PC-9 (cell line): ENCODE results near the gene STOML1. TPM values are rescaled to one million over a fixed set of nuclear protein-coding genes. Genes with fewer than 3 reads are reported as not detected.
"Not testable (repeated sequence)": the region's sequence is repeated elsewhere in the genome, so short reads cannot be mapped to it uniquely, and the experiment has no call there.

Experiments used
- BruUV-seq: library from RNA; stranded (reverse); fragments of 400-500 nt; replicated peaks from 2 replicates; lab custom pipeline; 2021; lab: Mats Ljungman, UMichigan
- CTCF ChIA-PET: fragments of 300-600 bp; sonication (Branson Sonifier 250); formaldehyde crosslinking; loops from one replicate; lab custom pipeline; 2022; ENCODE audit warnings: antibody characterized with exemption; lab: Charles Lee
- POLR2A ChIA-PET: fragments of 300-600 bp; sonication (Branson Sonifier 250); formaldehyde crosslinking; loops from one replicate; lab custom pipeline; 2022; ENCODE audit warnings: antibody characterized with exemption; ENCODE audit not compliant: unreplicated experiment; lab: Charles Lee
- DNase-seq, 2 experiments: peaks; one replicate each; pipeline versions ENCODE4 v3.0.0 to v3.0.0-alpha.2; 2015 to 2022; ENCODE audit warnings: mixed read lengths in 1 of 2
- H2AFZ ChIP-seq: fragments of 200-600 bp; sonication (generic); 2 replicates; pipeline ENCODE4 v1.8.1; 2017; ENCODE audit warnings: antibody characterized with exemption
- H3F3A ChIP-seq: fragments of 200-600 bp; sonication (generic); 2 replicates; pipeline ENCODE4 v1.8.1; 2017; ENCODE audit warnings: antibody characterized with exemption, mild to moderate bottlenecking, low read depth; ENCODE audit not compliant: insufficient read depth
- H3K27ac ChIP-seq: fragments of 200-600 bp; sonication (generic); 2 replicates; pipeline ENCODE4 v1.6.1; 2016; ENCODE audit warnings: mixed run types
- H3K27me3 ChIP-seq: fragments of 200-600 bp; sonication (generic); 2 replicates; pipeline ENCODE4 v1.6.1; 2016; ENCODE audit warnings: low read depth, mixed run types; ENCODE audit not compliant: insufficient read depth
- H3K36me3 ChIP-seq: fragments of 200-600 bp; sonication (generic); 2 replicates; pipeline ENCODE4 v1.6.1; 2016; ENCODE audit warnings: low read depth, mixed run types
- H3K4me1 ChIP-seq: fragments of 200-600 bp; sonication (generic); replicated peaks from 2 replicates; pipeline ENCODE4 v1.6.1; 2016; ENCODE audit warnings: mixed run types; ENCODE audit not compliant: insufficient read depth
- H3K4me2 ChIP-seq: fragments of 200-600 bp; sonication (generic); 2 replicates; pipeline ENCODE4 v1.6.1; 2017; ENCODE audit warnings: mixed run types
- H3K4me3 ChIP-seq: fragments of 200-600 bp; sonication (generic); 2 replicates; pipeline ENCODE4 v1.6.1; 2016; ENCODE audit warnings: mixed run types
- H3K79me2 ChIP-seq: fragments of 200-600 bp; sonication (generic); 2 replicates; pipeline ENCODE4 v1.6.1; 2017; ENCODE audit warnings: low read depth, mixed run types
- H3K9me2 ChIP-seq: fragments of 200-600 bp; sonication (generic); 2 replicates; pipeline ENCODE4 v1.8.1; 2017; ENCODE audit warnings: mild to moderate bottlenecking; ENCODE audit not compliant: insufficient read depth
- H3K9me3 ChIP-seq: fragments of 200-600 bp; sonication (generic); 2 replicates; pipeline ENCODE4 v1.8.1; 2016; ENCODE audit warnings: low read depth; ENCODE audit not compliant: insufficient read depth
- H4K20me1 ChIP-seq: fragments of 200-600 bp; sonication (generic); 2 replicates; pipeline ENCODE4 v1.8.1; 2017; ENCODE audit not compliant: insufficient read depth
- CTCF ChIP-seq: fragments of 200-600 bp; sonication (generic); conservative IDR thresholded peaks from 2 replicates; pipeline ENCODE4 v1.6.1; 2017; ENCODE audit warnings: mixed run types, antibody characterized with exemption, mild to moderate bottlenecking, moderate library complexity
- EZH2 ChIP-seq: fragments of 200-600 bp; sonication (generic); IDR thresholded peaks from 2 replicates; pipeline ENCODE4 v1.8.0; 2017; ENCODE audit warnings: antibody characterized with exemption, low read depth
- intact Hi-C: fragments of 100-400 bp; cut with micrococcal nuclease; formaldehyde crosslinking; loops from one replicate; pipeline ENCODE4 v1.10.0; 2022; ENCODE audit not compliant: unreplicated experiment
- total RNA-seq: library from RNA; stranded (reverse); gene quantifications from 2 replicates; pipeline ENCODE4 v1.2.3, GENCODE V29; 2021

STOML1 gene
- total RNA-seq, 1 experiment from 2014 or later: 6.1 TPM

GRCh38 chr15:73941044-73941443 is 51.1 kb downstream of the STOML1 start:
- Histone ChIP-seq H2AFZ (no peak overlapping the region), H3K27me3 (no peaks in the 10 kb centered on the region), H3K4me1 (peaks cover 85% of the 10 kb centered on the region), H4K20me1 (0 out of 2 replicates have a peak, but pooled peaks cover 4% of the 10 kb centered on the region), H3F3A (peaks cover 61% of the 10 kb centered on the region), H3K27ac (peak overlapping the region; percentile 90), H3K36me3 (peaks cover 35% of the 10 kb centered on the region), H3K4me2 (peak overlapping the region; percentile 98), H3K9me3 (no peaks in the 10 kb centered on the region), H3K79me2 (peaks cover 59% of the 10 kb centered on the region), H3K4me3 (peak overlapping the region; percentile 25; the same call in 1 of the 2 replicates), H3K9me2 (no peaks in the 10 kb centered on the region)
- no TSS peak for BruUV-seq
- TF ChIP-seq CTCF (no peak), EZH2 (no peak)
- intact Hi-C loops: no loop called here
- CTCF ChIA-PET: interaction anchor here (0.5 kb wide), 1 partner anchor 15 kb away, joined by 5 read pairs; the partner anchor contains the start of gene LOXL1
- POLR2A ChIA-PET: interaction anchor here (0.6 kb wide), 1 partner anchor 14 kb away, joined by 3 read pairs; no protein-coding TSS in a partner anchor
- peak; percentile 58 to 81 for DNase-seq

GRCh38 chr15:73940061-73940981 is 51.8 kb downstream of the STOML1 start:
- H3K4me1 ChIP-seq: peaks cover 92% of the 10 kb centered on the region
- CTCF ChIA-PET: interaction anchor here (0.5 kb wide), 1 partner anchor 14 kb away, joined by 5 read pairs; the partner anchor contains the start of gene LOXL1
- H3K9me3 ChIP-seq: no peaks in the 10 kb centered on the region
- H3K79me2 ChIP-seq: peaks cover 64% of the 10 kb centered on the region
- H3K4me3 ChIP-seq: peak overlapping the region; percentile 25; the same call in 1 of the 2 replicates
- H3K4me2 ChIP-seq: peak overlapping the region; percentile 98
- H2AFZ ChIP-seq: no peak overlapping the region
- no peaks in the 10 kb centered on the region for H3K27me3 ChIP-seq
- POLR2A ChIA-PET: no interaction called here
- intact Hi-C loops: no loop called here
- DNase-seq: no peak
- BruUV-seq: no TSS peak
- H3K9me2 ChIP-seq: no peaks in the 10 kb centered on the region
- TF ChIP-seq EZH2 (no peak), CTCF (no peak)
- peaks cover 33% of the 10 kb centered on the region for H3K36me3 ChIP-seq
- H3F3A ChIP-seq: peaks cover 66% of the 10 kb centered on the region
- H4K20me1 ChIP-seq: 0 out of 2 replicates have a peak, but pooled peaks cover 4% of the 10 kb centered on the region
- peak overlapping the region; percentile 90 for H3K27ac ChIP-seq

GRCh38 chr15:73939138-73939537 is 53.0 kb downstream of the STOML1 start:
- Histone ChIP-seq H3K27me3 (no peaks in the 10 kb centered on the region), H3K36me3 (peaks cover 21% of the 10 kb centered on the region; the same call in 1 of the 2 replicates), H3K4me1 (peaks cover 99% of the 10 kb centered on the region), H3K9me2 (no peaks in the 10 kb centered on the region), H3K4me2 (peak overlapping the region; percentile 98), H3K79me2 (peaks cover 72% of the 10 kb centered on the region), H4K20me1 (no peaks in the 10 kb centered on the region), H3K27ac (peak overlapping the region; percentile 90), H2AFZ (no peak overlapping the region), H3K9me3 (no peaks in the 10 kb centered on the region), H3F3A (peaks cover 74% of the 10 kb centered on the region), H3K4me3 (peak overlapping the region; percentile 25; the same call in 1 of the 2 replicates)
- POLR2A ChIA-PET: no interaction called here
- BruUV-seq: no TSS peak
- CTCF ChIA-PET: no interaction called here
- intact Hi-C loops: no loop called here
- TF ChIP-seq EZH2 (no peak), CTCF (no peak)
- DNase-seq: no peak

- not testable (repeated sequence) for BruUV-seq
Measured at GRCh38 chr15:73938516-73938915, 53.6 kb downstream of the STOML1 start.

More at GRCh38 chr15:73938516-73938915, 53.6 kb downstream of the STOML1 start:
- H3F3A ChIP-seq: peaks cover 81% of the 10 kb centered on the region
- CTCF ChIA-PET, H4K20me1 ChIP-seq, intact Hi-C loops, DNase-seq, H3K9me3 ChIP-seq, H2AFZ ChIP-seq, H3K27me3 ChIP-seq, POLR2A ChIA-PET, H3K9me2 ChIP-seq: not testable (repeated sequence)
- peaks cover 99% of the 10 kb centered on the region for H3K4me1 ChIP-seq
- H3K27ac ChIP-seq: peak overlapping the region; percentile 90; the same call in 1 of the 2 replicates
- H3K4me3 ChIP-seq: peak overlapping the region; percentile 25; the same call in 1 of the 2 replicates
- peak overlapping the region; percentile 98 for H3K4me2 ChIP-seq
- peaks cover 70% of the 10 kb centered on the region for H3K79me2 ChIP-seq
- peaks cover 15% of the 10 kb centered on the region; the same call in 1 of the 2 replicates for H3K36me3 ChIP-seq
